ENCODE results near the gene FUCA1.

Gene FUCA1

GRCh38 chr1:23800400-23801337, 67.4 kb downstream of the FUCA1 start, which contains the start of gene GALE:
TSS of gene GALE (minus strand) at chr1:23800754. CDS start at chr1:23799007, 1,747 bp downstream.
- peak; percentile 94 for DNase-seq

GRCh38 chr1:23799570-23800399, 68.3 kb downstream of the FUCA1 start:
- peak; percentile 68 for DNase-seq

GRCh38 chr1:23799255-23799569, 68.9 kb downstream of the FUCA1 start:
- DNase-seq: no peak

- DNase-seq: no peak
Observed at GRCh38 chr1:23798662-23799142, 69.4 kb downstream of the FUCA1 start.

GRCh38 chr1:23797478-23798448, 70.3 kb downstream of the FUCA1 start:
- DNase-seq: no peak

- no peak for DNase-seq
Observed at GRCh38 chr1:23796466-23797271, 71.4 kb downstream of the FUCA1 start.

GRCh38 chr1:23795676-23796465, 72.2 kb downstream of the FUCA1 start:
- DNase-seq: no peak

Data from hematopoietic multipotent progenitor cell treated with erythropoietin and hydrocortisone succinate and interleukin-3 and kit ligand, for 8 days (in vitro differentiated cells).